GM19324 (cell line): ENCODE results near the gene TMEM86B.

ENCODE experiments used
- ATAC-seq: cut with Tn5 transposase; IDR thresholded peaks from one replicate; pipeline ENCODE4 v1.9.1; 2021; ENCODE audit warnings: mild to moderate bottlenecking, moderate library complexity; ENCODE audit not compliant: unreplicated experiment, low FRiP score

Gene TMEM86B

DNA sequence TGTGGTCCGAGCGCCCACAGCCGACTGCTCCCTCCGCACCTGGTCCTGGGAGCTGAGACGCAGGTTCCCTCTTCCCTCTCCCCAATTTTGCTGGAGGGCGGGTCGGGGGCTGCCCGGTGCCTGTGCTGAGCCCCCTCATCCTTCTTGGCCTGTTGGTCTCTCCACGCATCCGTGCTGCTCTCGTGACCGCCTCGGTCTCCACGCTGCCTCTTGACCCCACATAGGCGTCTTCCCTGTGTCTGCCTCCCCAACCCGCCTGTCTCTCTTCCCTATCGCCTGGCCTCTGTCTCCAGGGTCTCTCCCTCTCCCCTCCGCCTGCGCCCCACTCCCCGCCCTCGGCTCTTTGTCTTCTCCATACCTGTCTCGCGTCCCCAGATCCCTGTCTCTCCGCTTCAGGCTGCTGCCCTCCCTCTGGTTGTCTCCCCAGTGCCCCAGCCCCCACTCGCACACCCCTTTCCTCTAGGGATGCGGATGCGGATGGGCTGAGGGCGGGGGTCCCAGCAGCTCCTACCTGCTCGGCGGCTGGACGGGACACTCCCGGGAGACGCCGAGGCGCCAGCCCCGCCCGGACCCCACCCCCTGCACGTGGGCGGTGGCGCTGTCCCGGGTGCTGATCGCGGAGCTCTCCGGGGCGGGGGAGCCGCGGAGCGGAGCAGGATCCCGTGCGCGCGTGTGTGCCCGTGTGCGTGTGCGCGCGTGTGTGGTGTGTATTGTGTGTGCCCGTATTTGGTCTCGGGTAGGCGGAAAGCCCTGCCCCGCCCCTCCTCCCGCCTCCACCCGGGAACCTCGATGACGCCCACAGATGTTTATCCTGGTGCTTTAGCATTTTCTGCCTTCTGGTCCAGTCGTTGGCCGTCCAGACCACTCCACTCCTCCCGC, 48.7 kb downstream of the TMEM86B start, which contains the start of gene SYT5:
Gene SYT5 (minus strand): TSS at position 684 of the 879 bp plus-strand sequence. CDS start 1,248 bp downstream, outside the sequence.
- ATAC-seq, result no peak

- ATAC-seq, result peak; percentile 84
Observed at GRCh38 chr19:55178781-55179599, 49.6 kb downstream of the TMEM86B start.
